ENCODE results near the gene NUAK1. TPM values are rescaled to one million over a fixed set of nuclear protein-coding genes. Genes with fewer than 3 reads are reported as not detected.

Gene NUAK1
- total RNA-seq, 1 donor from 2014 or later, result not detected

DNA sequence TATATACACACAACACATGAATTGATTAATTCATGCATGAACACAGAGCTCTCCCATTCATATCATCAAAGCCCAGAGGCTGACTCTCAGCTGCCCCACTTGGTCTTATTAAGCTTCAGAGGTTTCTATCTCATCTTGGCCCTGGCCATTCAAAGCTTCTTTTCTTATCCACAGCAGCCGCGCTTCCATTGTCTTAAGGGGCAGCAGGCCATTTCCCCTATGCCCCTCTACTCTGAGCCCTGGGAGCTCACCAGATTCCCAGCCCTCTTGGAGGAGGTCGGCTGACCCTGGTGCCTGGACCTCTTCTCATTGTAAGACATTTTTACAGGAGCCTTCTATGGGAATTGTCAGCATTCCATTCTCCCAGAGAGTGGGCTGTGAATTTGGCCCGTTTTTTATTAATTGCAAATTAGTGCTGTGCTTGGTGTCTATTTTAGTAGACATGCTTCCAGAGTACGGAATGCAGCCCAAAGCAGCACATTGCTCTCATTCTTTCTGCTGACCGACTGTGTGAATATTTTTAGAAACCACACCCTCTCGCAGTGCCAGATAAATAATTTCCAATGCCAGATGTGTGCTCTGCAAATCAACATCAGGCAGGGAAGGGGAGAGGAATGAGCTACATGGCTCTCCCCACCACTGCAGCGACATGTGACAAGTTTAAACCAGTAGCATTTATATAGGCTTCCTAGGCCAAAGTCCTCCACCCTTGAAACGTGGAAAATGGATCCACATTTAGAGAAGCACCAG lies 58.5 kb downstream of the NUAK1 start:
- no peaks in the 10 kb centered on the region for H3K9me3 Mint-ChIP-seq
- no peak overlapping the region for H3K4me3 Mint-ChIP-seq
- TF ChIP-seq, protein P1, sequence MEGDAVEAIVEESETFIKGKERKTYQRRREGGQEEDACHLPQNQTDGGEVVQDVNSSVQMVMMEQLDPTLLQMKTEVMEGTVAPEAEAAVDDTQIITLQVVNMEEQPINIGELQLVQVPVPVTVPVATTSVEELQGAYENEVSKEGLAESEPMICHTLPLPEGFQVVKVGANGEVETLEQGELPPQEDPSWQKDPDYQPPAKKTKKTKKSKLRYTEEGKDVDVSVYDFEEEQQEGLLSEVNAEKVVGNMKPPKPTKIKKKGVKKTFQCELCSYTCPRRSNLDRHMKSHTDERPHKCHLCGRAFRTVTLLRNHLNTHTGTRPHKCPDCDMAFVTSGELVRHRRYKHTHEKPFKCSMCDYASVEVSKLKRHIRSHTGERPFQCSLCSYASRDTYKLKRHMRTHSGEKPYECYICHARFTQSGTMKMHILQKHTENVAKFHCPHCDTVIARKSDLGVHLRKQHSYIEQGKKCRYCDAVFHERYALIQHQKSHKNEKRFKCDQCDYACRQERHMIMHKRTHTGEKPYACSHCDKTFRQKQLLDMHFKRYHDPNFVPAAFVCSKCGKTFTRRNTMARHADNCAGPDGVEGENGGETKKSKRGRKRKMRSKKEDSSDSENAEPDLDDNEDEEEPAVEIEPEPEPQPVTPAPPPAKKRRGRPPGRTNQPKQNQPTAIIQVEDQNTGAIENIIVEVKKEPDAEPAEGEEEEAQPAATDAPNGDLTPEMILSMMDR (IDR thresholded peaks at IDR 0.05), result no peak
- H3K27ac Mint-ChIP-seq, result no peak overlapping the region
- DNase-seq, result no peak
- no peaks in the 10 kb centered on the region for H3K36me3 Mint-ChIP-seq (ENCODE audit: low read depth)
- POLR2A ChIA-PET, result no interaction called here
- CTCF ChIA-PET, result no interaction called here
- no peaks in the 10 kb centered on the region for H3K4me1 Mint-ChIP-seq
- intact Hi-C loops (cut with micrococcal nuclease), result no loop called here
- H3K27me3 Mint-ChIP-seq, result peaks cover 26% of the 10 kb centered on the region
- ATAC-seq (ENCODE audit: low read depth), result no peak

DNA sequence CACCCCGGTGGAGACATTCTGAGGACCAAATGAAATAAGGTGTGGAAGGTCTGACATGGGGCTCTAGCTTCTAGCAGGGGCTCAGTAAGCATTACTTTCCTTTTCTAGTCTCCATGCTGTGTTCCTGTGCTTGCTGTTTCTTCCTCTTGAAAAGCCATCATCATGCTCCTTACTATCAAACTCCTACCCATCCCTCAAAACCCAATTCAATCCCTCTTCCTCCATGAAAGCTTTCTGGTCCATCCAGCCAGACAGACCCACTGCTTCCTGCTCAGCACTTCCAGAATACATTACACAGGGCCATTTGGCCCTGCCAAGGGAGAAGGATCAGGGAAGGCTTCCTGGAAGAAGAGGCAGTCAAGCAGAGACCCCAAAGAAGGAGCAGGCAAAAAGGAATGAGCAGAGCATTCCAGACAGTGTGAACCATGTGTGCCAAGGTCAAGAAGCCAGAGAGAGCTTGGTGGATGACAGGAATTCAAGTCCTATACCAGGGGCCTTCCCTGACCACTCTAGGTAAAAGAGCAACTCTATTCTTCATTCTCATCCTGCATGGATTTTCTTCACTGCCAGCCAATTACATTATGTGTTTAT lies 59.5 kb downstream of the NUAK1 start:
- H3K4me3 Mint-ChIP-seq, result no peak overlapping the region
- no peak for ATAC-seq (ENCODE audit: low read depth)
- no peak overlapping the region for H3K27ac Mint-ChIP-seq
- intact Hi-C loops (cut with micrococcal nuclease), result no loop called here
- peaks cover 25% of the 10 kb centered on the region for H3K27me3 Mint-ChIP-seq
- CTCF ChIA-PET, result no interaction called here
- H3K9me3 Mint-ChIP-seq, result no peaks in the 10 kb centered on the region
- H3K36me3 Mint-ChIP-seq (ENCODE audit: low read depth), result no peaks in the 10 kb centered on the region
- TF ChIP-seq, protein P1 (IDR thresholded peaks at IDR 0.05), result no peak
- POLR2A ChIA-PET, result no interaction called here
- H3K4me1 Mint-ChIP-seq, result no peaks in the 10 kb centered on the region
- no peak for DNase-seq

DNA sequence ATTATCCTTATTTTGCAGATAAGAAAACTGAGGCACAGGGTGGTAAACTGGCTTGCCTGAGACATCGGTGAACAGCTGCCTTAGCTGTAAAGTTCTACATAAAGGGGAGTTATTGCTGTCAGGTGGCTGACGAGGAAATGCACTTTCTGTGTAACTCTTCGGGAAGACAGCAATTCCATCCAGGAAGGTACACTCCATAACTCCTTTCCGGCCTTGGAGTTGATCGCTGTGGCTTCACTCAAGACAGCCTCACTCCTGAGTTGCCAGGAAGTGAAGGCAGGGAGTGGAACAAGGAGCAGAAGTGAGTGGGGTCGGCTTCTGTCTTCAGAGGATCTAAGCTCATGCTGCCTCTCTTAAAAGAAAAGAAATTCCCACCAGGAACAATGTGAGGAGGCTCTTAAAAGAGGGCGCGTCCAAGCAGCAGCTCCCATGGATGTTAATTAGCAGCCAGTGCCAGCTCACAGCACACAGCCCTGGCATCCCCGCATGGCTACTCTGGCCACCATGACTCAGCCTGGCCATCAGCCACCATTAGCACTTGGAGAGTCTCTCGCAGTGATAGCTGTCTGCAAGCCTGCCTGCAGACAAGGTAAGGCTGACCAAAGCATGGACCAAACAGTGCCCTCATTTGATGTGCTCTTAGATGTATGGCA lies 60.3 kb downstream of the NUAK1 start:
- TF ChIP-seq, protein P1 (IDR thresholded peaks at IDR 0.05), result no peak
- Mint-ChIP-seq H3K9me3 (no peaks in the 10 kb centered on the region), H3K27me3 (peaks cover 18% of the 10 kb centered on the region), H3K36me3 (ENCODE audit: low read depth) (no peaks in the 10 kb centered on the region), H3K27ac (no peak overlapping the region), H3K4me1 (no peaks in the 10 kb centered on the region), H3K4me3 (no peak overlapping the region)
- DNase-seq, result no peak
- CTCF ChIA-PET, result no interaction called here
- ATAC-seq (ENCODE audit: low read depth), result no peak
- intact Hi-C loops (cut with micrococcal nuclease), result no loop called here
- POLR2A ChIA-PET, result no interaction called here

DNA sequence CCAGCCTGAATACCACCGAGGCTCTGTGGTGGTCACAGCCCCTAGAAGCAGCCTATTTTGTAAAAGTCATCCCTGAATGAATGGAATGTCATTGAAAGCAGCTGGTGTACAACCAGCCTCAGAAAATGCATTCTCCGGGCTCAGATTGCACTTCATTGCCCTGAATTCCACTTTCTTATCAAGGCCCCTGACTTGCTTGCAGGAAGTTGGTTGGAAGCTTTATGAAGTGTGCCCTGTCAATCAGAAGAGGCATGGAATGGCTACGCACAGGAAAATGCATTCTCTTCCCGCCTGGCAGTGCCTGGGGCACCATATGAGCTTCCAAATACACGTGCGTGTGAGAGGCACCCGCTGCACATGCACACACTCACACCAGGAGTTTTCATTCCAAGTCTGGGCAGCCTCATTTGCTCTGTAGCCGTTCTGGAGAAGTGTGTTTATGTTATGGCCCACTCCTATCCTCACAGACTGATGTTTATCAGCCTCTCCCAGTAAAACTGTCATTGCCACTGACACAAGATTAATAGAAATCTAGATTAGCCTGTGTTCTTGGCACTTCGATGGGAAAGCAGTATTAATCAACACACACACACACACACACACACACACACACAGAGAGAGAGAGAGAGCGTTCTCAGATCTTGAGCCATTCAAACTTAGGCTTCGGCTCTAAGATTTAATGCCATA lies 63.9 kb downstream of the NUAK1 start:
- ChIA-PET POLR2A (no interaction called here), CTCF (no interaction called here)
- Mint-ChIP-seq H3K4me1 (no peaks in the 10 kb centered on the region), H3K4me3 (no peak overlapping the region), H3K9me3 (no peaks in the 10 kb centered on the region), H3K27me3 (peaks cover 18% of the 10 kb centered on the region), H3K36me3 (ENCODE audit: low read depth) (no peaks in the 10 kb centered on the region), H3K27ac (no peak overlapping the region)
- DNase-seq, result no peak
- no peak for ATAC-seq (ENCODE audit: low read depth)
- intact Hi-C loops (cut with micrococcal nuclease), result no loop called here
- TF ChIP-seq, protein P1 (IDR thresholded peaks at IDR 0.05), result no peak

DNA sequence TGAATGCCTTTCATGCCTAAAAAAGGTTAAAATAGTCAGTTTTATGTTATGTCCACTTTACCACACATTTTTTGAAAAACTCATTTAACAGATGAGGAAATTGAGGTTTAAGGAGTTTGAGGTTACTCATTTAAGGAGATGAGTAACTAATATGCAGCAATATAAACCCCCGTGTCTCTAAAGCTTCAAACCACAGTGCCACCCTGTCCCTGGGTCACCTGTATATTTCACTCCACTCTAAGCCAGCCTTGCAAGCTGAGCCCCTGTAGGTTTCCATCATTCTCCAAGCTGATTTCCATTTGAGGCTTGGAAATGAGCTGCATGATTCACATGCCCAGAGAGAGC lies 64.4 kb downstream of the NUAK1 start:
- TF ChIP-seq, protein P1 (IDR thresholded peaks at IDR 0.05), result no peak
- ATAC-seq (ENCODE audit: low read depth) (no peak), DNase-seq (no peak)
- ChIA-PET POLR2A (no interaction called here), CTCF (no interaction called here)
- intact Hi-C loops (cut with micrococcal nuclease), result no loop called here
- Mint-ChIP-seq H3K27me3 (peaks cover 18% of the 10 kb centered on the region), H3K4me1 (no peaks in the 10 kb centered on the region), H3K27ac (no peak overlapping the region), H3K9me3 (no peaks in the 10 kb centered on the region), H3K36me3 (ENCODE audit: low read depth) (no peaks in the 10 kb centered on the region), H3K4me3 (no peak overlapping the region)
